ENCODE measurements around the gene NSMF.

GRCh38 chr9:137430723-137431415 is 28.3 kb downstream of the NSMF start:
- no peak for TF ChIP-seq POLR2A (IDR thresholded peaks at IDR 0.05; ENCODE audit: low read length)
- TF ChIP-seq GATA1 (IDR thresholded peaks at IDR 0.05; ENCODE audit: low read depth, low read length) = no peak

Measured in erythroblast (primary cell).